ENCODE data around the gene ELF2.
A peak's percentile ranks its signal among the peaks of the same experiment; 100 is the strongest.

Gene ELF2

GRCh38 chr4:139177049-139177868, at the start of gene ELF2:
TSS of gene ELF2 (minus strand) at chr4:139177218. CDS start at chr4:139137701, 39,517 bp downstream.
- TF ChIP-seq CTCF (IDR thresholded peaks at IDR 0.05; ENCODE audit: insufficient read depth, low read length, poor library complexity, severe bottlenecking), result no peak
- no peaks in the 10 kb centered on the region for H3K27me3 ChIP-seq (replicated peaks; ENCODE audit: control insufficient read depth, insufficient read depth, low read length)
- DNase-seq (ENCODE audit: extremely low read depth, insufficient read length), result peak; percentile 79

GRCh38 chr4:139223682-139224317, 46.8 kb upstream of the ELF2 start:
- Histone ChIP-seq H3K27me3 (replicated peaks; ENCODE audit: control insufficient read depth, insufficient read depth, low read length) (no peaks in the 10 kb centered on the region), H3K36me3 (ENCODE audit: control insufficient read depth, insufficient read depth, low read length) (no peaks in the 10 kb centered on the region), H3K4me3 (replicated peaks; ENCODE audit: low read depth, low read length) (no peak overlapping the region)
- no peak for TF ChIP-seq CTCF (IDR thresholded peaks at IDR 0.05; ENCODE audit: insufficient read depth, low read length, poor library complexity, severe bottlenecking)
- DNase-seq (ENCODE audit: extremely low read depth, insufficient read length), result no peak

More at GRCh38 chr4:139177049-139177868, at the start of gene ELF2:
- Histone ChIP-seq H3K36me3 (ENCODE audit: control insufficient read depth, insufficient read depth, low read length) (no peaks in the 10 kb centered on the region), H3K4me3 (replicated peaks; ENCODE audit: low read depth, low read length) (peak within 1 kb of the TSS; percentile 76)

GRCh38 chr4:139222215-139222614, 45.2 kb upstream of the ELF2 start:
- TF ChIP-seq CTCF (IDR thresholded peaks at IDR 0.05; ENCODE audit: insufficient read depth, low read length, poor library complexity, severe bottlenecking), result no peak
- no peaks in the 10 kb centered on the region for H3K27me3 ChIP-seq (replicated peaks; ENCODE audit: control insufficient read depth, insufficient read depth, low read length)
- H3K36me3 ChIP-seq (ENCODE audit: control insufficient read depth, insufficient read depth, low read length), result no peaks in the 10 kb centered on the region

GRCh38 chr4:139221687-139222086, 44.7 kb upstream of the ELF2 start:
- DNase-seq (ENCODE audit: extremely low read depth, insufficient read length), result no peak
- no peak for TF ChIP-seq CTCF (IDR thresholded peaks at IDR 0.05; ENCODE audit: insufficient read depth, low read length, poor library complexity, severe bottlenecking)
- no peaks in the 10 kb centered on the region for H3K27me3 ChIP-seq (replicated peaks; ENCODE audit: control insufficient read depth, insufficient read depth, low read length)
- H3K36me3 ChIP-seq (ENCODE audit: control insufficient read depth, insufficient read depth, low read length), result no peaks in the 10 kb centered on the region
- H3K4me3 ChIP-seq (replicated peaks; ENCODE audit: low read depth, low read length), result no peak overlapping the region

More at GRCh38 chr4:139222215-139222614, 45.2 kb upstream of the ELF2 start:
- no peak overlapping the region for H3K4me3 ChIP-seq (replicated peaks; ENCODE audit: low read depth, low read length)
- DNase-seq (ENCODE audit: extremely low read depth, insufficient read length), result no peak

GRCh38 chr4:139219450-139220055, 42.5 kb upstream of the ELF2 start:
- TF ChIP-seq CTCF (IDR thresholded peaks at IDR 0.05; ENCODE audit: insufficient read depth, low read length, poor library complexity, severe bottlenecking), result no peak
- Histone ChIP-seq H3K4me3 (replicated peaks; ENCODE audit: low read depth, low read length) (no peak overlapping the region), H3K27me3 (replicated peaks; ENCODE audit: control insufficient read depth, insufficient read depth, low read length) (no peaks in the 10 kb centered on the region), H3K36me3 (ENCODE audit: control insufficient read depth, insufficient read depth, low read length) (no peaks in the 10 kb centered on the region)
- no peak for DNase-seq (ENCODE audit: extremely low read depth, insufficient read length)
